HG03045 (cell line): ENCODE data around the gene SPOCK1.

Experiments
- ATAC-seq: cut with Tn5 transposase; IDR thresholded peaks from one replicate; pipeline ENCODE4 v1.9.1; 2021; ENCODE audit warnings: mild to moderate bottlenecking, moderate library complexity; ENCODE audit not compliant: unreplicated experiment

Gene SPOCK1

GRCh38 chr5:137088175-137088574 is 411.0 kb downstream of the SPOCK1 start:
- ATAC-seq = no peak

DNA sequence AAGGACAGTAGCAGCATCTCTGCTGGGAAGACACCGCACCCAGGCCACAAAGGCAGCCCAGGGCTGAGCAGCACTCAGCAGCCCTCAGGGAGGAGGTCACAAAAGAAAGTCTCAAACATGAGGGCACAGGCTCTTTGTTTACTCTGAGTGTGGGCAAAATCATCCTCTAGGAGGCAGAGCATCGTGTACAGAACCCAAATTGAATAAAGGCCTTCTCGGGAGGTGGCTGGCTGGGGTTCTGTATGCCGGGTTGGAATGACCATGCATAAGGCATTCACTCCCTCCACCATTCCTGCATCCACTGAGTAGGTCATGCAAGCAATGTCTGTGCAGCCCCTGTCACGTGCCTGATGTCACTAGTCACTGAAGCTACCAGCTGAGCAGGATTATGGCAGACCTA is 412.8 kb downstream of the SPOCK1 start:
- no peak for ATAC-seq

- ATAC-seq = no peak
Observed at GRCh38 chr5:137085206-137085605, 413.9 kb downstream of the SPOCK1 start.

- ATAC-seq = no peak
Observed at GRCh38 chr5:137084016-137084415, 415.1 kb downstream of the SPOCK1 start.

- no peak for ATAC-seq
Observed at GRCh38 chr5:137082951-137083350, 416.2 kb downstream of the SPOCK1 start.

GRCh38 chr5:137078171-137078665 is 420.9 kb downstream of the SPOCK1 start:
- no peak for ATAC-seq

GRCh38 chr5:137075163-137075970 is 423.8 kb downstream of the SPOCK1 start:
- no peak for ATAC-seq

GRCh38 chr5:137073189-137073588 is 425.9 kb downstream of the SPOCK1 start:
- no peak for ATAC-seq

GRCh38 chr5:137072361-137073115 is 426.6 kb downstream of the SPOCK1 start:
- ATAC-seq = no peak

DNA sequence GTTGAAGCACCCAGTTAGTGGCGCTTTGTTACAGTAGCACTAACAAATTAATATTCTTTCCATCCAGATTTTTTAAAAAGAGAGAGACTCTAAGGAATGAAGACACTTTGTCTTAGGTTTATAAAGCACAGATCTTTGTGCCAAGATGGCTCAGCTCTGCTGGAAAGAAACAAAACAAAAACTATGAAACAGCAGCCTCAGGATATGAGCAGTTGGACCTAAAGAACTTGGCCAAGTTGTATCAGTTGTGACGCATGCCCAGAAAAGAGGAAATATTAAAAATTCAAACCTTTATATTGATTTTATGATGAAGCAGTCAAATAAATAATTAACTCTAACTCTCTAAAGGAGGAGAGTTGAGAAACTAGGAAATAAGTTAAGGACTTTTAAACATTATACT is 427.2 kb downstream of the SPOCK1 start:
- ATAC-seq = no peak

GRCh38 chr5:137071526-137071925 is 427.6 kb downstream of the SPOCK1 start:
- no peak for ATAC-seq

DNA sequence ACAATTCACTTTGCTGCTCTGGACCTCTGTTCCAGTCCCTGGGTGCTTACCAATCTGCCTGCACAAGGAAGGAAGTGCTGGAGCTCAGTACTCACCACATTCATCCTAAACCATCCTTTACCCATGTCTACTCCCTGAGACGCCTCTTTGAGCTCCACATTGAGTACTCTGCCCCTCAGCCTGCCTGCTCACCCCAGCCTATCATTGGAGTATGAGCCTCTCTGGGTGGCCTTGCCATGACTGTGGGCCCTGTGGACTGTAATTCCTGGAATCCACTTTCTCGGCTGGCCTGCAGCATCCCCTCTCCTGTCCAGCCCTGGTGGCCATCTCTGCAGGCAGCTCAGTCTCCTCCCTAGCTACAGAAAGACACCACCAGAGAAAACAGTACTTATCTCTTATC is 428.6 kb downstream of the SPOCK1 start:
- ATAC-seq = no peak

- ATAC-seq = no peak
Observed at GRCh38 chr5:137069358-137069757, 429.8 kb downstream of the SPOCK1 start.

- ATAC-seq = no peak
Observed at GRCh38 chr5:137061382-137061781, 437.7 kb downstream of the SPOCK1 start.

DNA sequence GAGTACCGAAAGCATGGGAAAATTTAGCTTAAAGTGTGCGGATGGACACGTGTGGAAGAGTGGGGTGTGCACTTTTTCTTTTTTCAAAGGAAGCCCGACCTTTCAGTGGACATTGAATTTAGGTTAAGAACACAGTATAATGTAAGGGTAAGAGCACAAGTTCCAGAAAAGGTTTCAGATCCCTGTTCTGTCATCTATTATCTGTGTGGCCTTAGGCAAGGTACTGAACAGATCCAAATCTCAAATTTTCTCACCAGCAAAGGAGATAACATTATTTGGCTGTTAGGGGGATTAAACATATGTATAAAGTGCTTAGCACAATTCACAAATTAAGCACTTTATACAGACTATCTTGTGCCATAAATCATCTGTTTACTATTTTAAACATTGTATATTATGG is 441.0 kb downstream of the SPOCK1 start:
- no peak for ATAC-seq

DNA sequence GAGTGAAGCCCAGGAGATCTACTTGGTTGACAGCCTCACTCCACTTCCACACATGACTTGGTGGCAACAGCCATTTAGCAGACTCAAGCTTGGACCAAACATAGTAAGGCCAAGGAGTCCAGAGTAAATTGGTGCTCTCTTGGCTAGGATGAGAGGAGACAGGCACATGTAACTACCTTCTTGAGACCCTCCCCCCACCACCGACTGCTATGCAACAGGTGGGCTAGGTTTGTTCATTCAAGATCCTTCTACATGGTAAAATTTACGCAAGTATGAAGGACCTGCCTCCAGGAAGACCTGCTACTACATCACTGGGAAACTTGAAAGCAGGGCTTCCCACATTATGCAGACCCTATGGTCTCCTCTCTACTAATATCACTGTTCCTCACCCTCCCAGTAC is 442.4 kb downstream of the SPOCK1 start:
- no peak for ATAC-seq

DNA sequence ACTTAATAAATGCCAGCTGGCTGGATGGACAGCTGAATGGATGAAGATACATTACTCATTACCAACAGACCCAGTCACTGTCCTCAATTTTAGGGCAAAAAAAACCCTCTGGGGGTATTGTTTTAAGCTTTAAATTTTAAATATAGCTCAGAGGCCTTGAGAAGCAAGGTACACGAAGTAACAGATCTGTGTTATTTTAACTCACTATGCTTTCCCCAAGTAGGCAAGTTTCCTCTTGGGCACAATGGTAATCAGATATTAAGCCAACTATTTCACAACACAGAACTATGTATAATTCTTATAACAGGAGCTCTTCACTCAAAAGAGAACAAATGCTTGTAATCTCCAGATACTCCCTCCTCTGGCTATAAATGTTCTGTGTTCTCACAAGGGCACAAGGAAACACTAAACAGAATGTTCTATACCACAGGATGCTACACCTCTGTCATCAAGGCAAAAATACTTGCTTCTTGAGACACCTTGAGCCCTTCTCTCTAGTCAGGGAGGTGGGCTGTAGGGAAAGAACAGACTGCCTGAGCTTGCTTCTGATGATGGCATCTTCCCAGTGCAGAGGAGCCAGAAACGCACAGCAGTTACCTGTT is 443.8 kb downstream of the SPOCK1 start:
- ATAC-seq = no peak

DNA sequence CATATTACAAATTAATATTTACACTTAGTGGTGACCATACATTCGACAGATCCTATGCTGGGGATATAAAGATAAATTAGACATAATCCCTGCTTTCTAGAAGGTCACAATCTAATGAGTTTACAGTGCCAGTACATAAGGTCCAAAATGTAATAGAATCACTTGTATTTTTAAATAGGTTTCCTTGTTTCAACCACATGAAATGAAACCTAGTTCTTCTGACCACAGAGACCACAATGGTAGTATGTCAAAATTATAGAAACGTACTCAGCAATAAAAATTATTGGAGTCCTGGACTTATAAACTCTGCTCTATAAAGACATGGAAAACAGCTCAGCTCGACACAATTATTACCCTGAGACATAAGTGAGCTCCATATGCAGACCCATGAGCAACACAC is 444.3 kb downstream of the SPOCK1 start:
- no peak for ATAC-seq

GRCh38 chr5:137054335-137054734 is 444.8 kb downstream of the SPOCK1 start:
- ATAC-seq = no peak

DNA sequence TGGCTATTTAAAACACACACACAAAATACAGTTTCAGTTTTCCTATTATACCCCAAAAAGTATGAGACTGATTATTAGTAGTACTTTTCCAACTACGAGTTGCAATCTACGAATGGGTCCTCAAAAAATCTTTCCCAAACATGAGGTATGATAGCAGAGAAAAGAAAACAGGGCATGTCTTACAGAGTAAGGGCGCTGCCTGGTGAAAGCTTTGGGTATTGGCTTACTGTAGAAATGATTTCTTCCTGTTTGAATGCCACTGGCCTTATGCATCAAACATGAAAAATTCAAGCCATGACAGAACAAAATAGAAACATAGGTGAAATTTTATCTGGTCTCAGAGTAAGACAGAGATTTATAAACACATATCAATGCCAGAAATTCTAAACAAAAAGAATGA is 448.0 kb downstream of the SPOCK1 start:
- ATAC-seq = no peak

- no peak for ATAC-seq
Observed at GRCh38 chr5:137040641-137041340, 458.3 kb downstream of the SPOCK1 start.
